HCT116 (cell line): ENCODE measurements around the gene KLK12.

Experiments used
- ELF1 ChIP-seq: IDR thresholded peaks from 2 replicates; pipeline ENCODE4 v1.6.1; 2012; ENCODE audit warnings: low read depth, borderline replicate concordance
- POLR2A ChIP-seq: IDR thresholded peaks from 2 replicates; pipeline ENCODE4 v1.7.0; 2011; ENCODE audit warnings: borderline replicate concordance; ENCODE audit not compliant: insufficient read depth, insufficient read length; ENCODE audit errors: extremely low read depth
- SP1 ChIP-seq: IDR thresholded peaks from 2 replicates; pipeline ENCODE4 v1.6.1; 2012; ENCODE audit warnings: low read depth
- TF ChIP-seq, protein P1 (sequence below), 3 experiments: fragments of 200-600 bp in 1 of 3; sonication (generic) in 1 of 3; IDR thresholded peaks in 2 of 3; conservative IDR thresholded peaks in 1 of 3; 2 replicates each; pipeline ENCODE4 v1.5.1; 2012 to 2017; ENCODE audit warnings: low read depth in 2 of 3, low read length in 2 of 3, antibody characterized with exemption in 1 of 3, borderline replicate concordance in 1 of 3, control low read depth in 1 of 3, mild to moderate bottlenecking in 1 of 3, mixed read lengths in 1 of 3, mixed run types in 1 of 3, moderate library complexity in 1 of 3; ENCODE audit not compliant: insufficient read depth in 1 of 3

DNA sequence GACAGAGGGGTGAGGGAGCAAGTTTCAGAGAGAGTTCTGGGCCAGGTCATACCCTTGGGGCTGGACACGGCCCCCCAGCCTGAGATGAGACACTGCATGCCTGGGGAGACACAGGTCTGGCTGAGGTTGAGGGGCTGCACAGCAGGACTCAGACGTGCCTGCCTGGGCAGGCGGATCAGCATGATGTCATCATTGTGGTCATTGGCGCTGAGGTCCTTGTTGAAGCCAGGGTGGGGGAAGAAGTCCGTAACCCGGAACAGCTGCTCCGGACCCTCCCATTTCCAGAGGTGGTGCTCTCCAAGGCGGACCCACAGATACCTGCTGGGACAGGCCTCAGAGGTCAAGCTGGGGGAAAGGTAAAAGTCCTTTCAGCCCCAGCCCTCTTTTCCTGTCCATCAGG is 28.4 kb downstream of the KLK12 start:
- TF ChIP-seq, protein P1, sequence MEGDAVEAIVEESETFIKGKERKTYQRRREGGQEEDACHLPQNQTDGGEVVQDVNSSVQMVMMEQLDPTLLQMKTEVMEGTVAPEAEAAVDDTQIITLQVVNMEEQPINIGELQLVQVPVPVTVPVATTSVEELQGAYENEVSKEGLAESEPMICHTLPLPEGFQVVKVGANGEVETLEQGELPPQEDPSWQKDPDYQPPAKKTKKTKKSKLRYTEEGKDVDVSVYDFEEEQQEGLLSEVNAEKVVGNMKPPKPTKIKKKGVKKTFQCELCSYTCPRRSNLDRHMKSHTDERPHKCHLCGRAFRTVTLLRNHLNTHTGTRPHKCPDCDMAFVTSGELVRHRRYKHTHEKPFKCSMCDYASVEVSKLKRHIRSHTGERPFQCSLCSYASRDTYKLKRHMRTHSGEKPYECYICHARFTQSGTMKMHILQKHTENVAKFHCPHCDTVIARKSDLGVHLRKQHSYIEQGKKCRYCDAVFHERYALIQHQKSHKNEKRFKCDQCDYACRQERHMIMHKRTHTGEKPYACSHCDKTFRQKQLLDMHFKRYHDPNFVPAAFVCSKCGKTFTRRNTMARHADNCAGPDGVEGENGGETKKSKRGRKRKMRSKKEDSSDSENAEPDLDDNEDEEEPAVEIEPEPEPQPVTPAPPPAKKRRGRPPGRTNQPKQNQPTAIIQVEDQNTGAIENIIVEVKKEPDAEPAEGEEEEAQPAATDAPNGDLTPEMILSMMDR (IDR thresholded peaks at IDR 0.05 in 2 of 3, conservative IDR thresholded peaks at IDR 0.05 in 1 of 3; ENCODE audit: borderline replicate concordance in 1 of 3, insufficient read depth in 1 of 3, low read depth in 2 of 3, low read length in 2 of 3), result no peak
- TF ChIP-seq POLR2A, result no peak
- TF ChIP-seq ELF1, result no peak
- TF ChIP-seq SP1, result no peak
